Colonic mucosa (tissue), 4 donors: ENCODE data around the gene SFMBT1. TPM values are rescaled to one million over a fixed set of nuclear protein-coding genes. Genes with fewer than 3 reads are reported as not detected.

Experiments used
- DNase-seq: peaks from one replicate; pipeline ENCODE4 v3.0.0-alpha.2; 2020
- H3K27ac ChIP-seq: fragments of 200-600 bp; one replicate; pipeline ENCODE4 v1.8.0; 2021
- H3K27me3 ChIP-seq: fragments of 200-600 bp; one replicate; pipeline ENCODE4 v1.8.0; 2021
- H3K36me3 ChIP-seq: fragments of 200-600 bp; one replicate; pipeline ENCODE4 v1.8.0; 2021
- H3K4me1 ChIP-seq: fragments of 200-600 bp; one replicate; pipeline ENCODE4 v1.8.0; 2021; ENCODE audit warnings: mild to moderate bottlenecking
- H3K4me3 ChIP-seq: fragments of 200-600 bp; one replicate; pipeline ENCODE4 v1.8.0; 2021
- H3K9ac ChIP-seq, 2 donors: one replicate each; pipeline ENCODE4 v1.7.0; 2013; ENCODE audit warnings: control low read depth in 2 of 2, low read depth in 2 of 2, low read length in 2 of 2
- H3K9me3 ChIP-seq: fragments of 200-600 bp; one replicate; pipeline ENCODE4 v1.8.0; 2021
- CTCF ChIP-seq: fragments of 200-600 bp; IDR thresholded peaks from one replicate; pipeline ENCODE4 v1.8.0; 2022; ENCODE audit warnings: antibody characterized with exemption, mild to moderate bottlenecking
- intact Hi-C: fragments of 100-400 bp; cut with DNase I; formaldehyde crosslinking; loops from one replicate; pipeline ENCODE4 v1.14.1; 2022
- total RNA-seq, 2 donors: library from RNA; stranded (reverse); fragmentation: NEBNext Ultra II Directional in 1 of 2; extraction: Animal tissue kit (Norgen Biotek cat#: 25700) in 1 of 2; gene quantifications; one replicate each; pipeline ENCODE4 v1.2.1, GENCODE V29; 2021
- donor health status: healthy.
- donor health status: DM: no; HTN: no; CAD: no.
- donor health status: DM: no; HTN: no; CAD: no.

Gene SFMBT1
- total RNA-seq, 2 donors from 2014 or later, result 19.4 to 30.8 TPM

GRCh38 chr3:53009826-53010539, 35.9 kb downstream of the SFMBT1 start:
- intact Hi-C loops, result no loop called here
- no peak for TF ChIP-seq CTCF
- no peak for DNase-seq

DNA sequence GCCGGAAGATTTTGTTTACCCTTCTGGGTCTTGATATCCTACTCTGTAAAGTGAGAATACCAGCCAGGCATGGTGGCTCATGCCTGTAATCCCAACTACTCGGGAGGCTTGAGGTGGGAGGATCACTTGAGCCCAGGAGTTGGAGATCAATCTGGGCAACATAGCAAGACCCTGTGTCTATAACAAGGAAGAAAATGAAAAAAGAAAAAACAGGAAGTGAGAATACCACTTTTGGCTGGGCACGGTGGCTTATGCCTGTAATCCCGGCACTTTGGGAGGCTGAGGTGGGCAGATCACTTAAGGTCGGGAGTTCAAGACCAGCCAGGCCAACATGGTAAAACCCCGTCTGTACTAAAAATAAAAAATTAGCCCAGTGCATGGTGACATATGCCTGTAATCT, 36.9 kb downstream of the SFMBT1 start:
- Histone ChIP-seq H3K9ac (no peak overlapping the region), H3K27me3 (no peaks in the 10 kb centered on the region), H3K36me3 (no peaks in the 10 kb centered on the region), H3K4me3 (no peak overlapping the region), H3K9me3 (no peaks in the 10 kb centered on the region), H3K27ac (no peak overlapping the region), H3K4me1 (no peaks in the 10 kb centered on the region)
- intact Hi-C loops, result no loop called here
- TF ChIP-seq CTCF, result no peak
- DNase-seq, result no peak

More at GRCh38 chr3:53009826-53010539, 35.9 kb downstream of the SFMBT1 start:
- Histone ChIP-seq H3K27ac (no peak overlapping the region), H3K4me3 (no peak overlapping the region), H3K9ac (no peak overlapping the region), H3K27me3 (no peaks in the 10 kb centered on the region), H3K36me3 (no peaks in the 10 kb centered on the region), H3K9me3 (no peaks in the 10 kb centered on the region), H3K4me1 (no peaks in the 10 kb centered on the region)

GRCh38 chr3:53005854-53006513, 39.9 kb downstream of the SFMBT1 start:
- Histone ChIP-seq H3K36me3 (no peaks in the 10 kb centered on the region), H3K4me3 (no peak overlapping the region), H3K4me1 (no peaks in the 10 kb centered on the region), H3K27me3 (no peaks in the 10 kb centered on the region), H3K9ac (no peak overlapping the region), H3K27ac (no peak overlapping the region), H3K9me3 (no peaks in the 10 kb centered on the region)
- DNase-seq, result peak; percentile 71
- intact Hi-C loops, result no loop called here
- no peak for TF ChIP-seq CTCF

DNA sequence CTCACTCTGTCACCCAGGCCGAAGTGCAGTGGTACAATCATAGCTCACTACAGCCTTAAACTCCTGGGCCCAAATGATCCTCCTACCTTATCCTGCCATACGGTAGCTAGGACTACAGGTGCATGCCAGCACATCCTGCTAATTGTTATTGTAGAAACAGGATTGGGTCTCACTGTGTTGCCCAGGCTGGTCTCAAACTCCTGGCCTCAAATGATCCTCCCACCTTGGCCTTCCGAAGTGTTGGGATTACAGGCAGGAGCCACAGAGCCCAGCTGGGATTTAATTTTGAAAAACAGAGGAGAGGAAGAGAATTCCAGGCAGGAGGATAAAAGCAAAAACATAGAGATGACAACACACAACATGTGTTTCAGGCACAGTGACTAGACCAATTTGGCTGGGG, 40.5 kb downstream of the SFMBT1 start:
- Histone ChIP-seq H3K9me3 (no peaks in the 10 kb centered on the region), H3K27me3 (no peaks in the 10 kb centered on the region), H3K36me3 (no peaks in the 10 kb centered on the region), H3K27ac (no peak overlapping the region), H3K4me1 (no peaks in the 10 kb centered on the region), H3K4me3 (no peak overlapping the region), H3K9ac (no peak overlapping the region)
- TF ChIP-seq CTCF, result no peak
- intact Hi-C loops, result no loop called here
- no peak for DNase-seq

GRCh38 chr3:53003320-53003719, 42.6 kb downstream of the SFMBT1 start:
- Histone ChIP-seq H3K4me3 (no peak overlapping the region), H3K4me1 (no peaks in the 10 kb centered on the region), H3K27ac (no peak overlapping the region), H3K9ac (no peak overlapping the region), H3K27me3 (no peaks in the 10 kb centered on the region), H3K9me3 (no peaks in the 10 kb centered on the region), H3K36me3 (no peaks in the 10 kb centered on the region)
- no peak for DNase-seq
- intact Hi-C loops, result no loop called here
- TF ChIP-seq CTCF, result no peak
